Subcutaneous adipose tissue (tissue), 4 donors: Measurements from ENCODE around the gene SLIT3. TPM values are rescaled to one million over a fixed set of nuclear protein-coding genes. Genes with fewer than 3 reads are reported as not detected.

Source experiments
- total RNA-seq, 4 donors: library from RNA; depleted of rRNA; stranded (reverse); fragments of >200 nt; gene quantifications; one replicate each; pipeline ENCODE4 v1.1.0, GENCODE V29; 2016
- TF ChIP-seq, protein P1 (sequence below): fragments of 450-650 bp; IDR thresholded peaks from one replicate; pipeline ENCODE4 v1.5.1; 2016; ENCODE audit warnings: low read depth, mild to moderate bottlenecking, control low read depth, antibody characterized with exemption, moderate library complexity

SLIT3 gene
- total RNA-seq, 4 donors from 2014 or later: 48.1 to 163 (median 83.2) TPM

DNA sequence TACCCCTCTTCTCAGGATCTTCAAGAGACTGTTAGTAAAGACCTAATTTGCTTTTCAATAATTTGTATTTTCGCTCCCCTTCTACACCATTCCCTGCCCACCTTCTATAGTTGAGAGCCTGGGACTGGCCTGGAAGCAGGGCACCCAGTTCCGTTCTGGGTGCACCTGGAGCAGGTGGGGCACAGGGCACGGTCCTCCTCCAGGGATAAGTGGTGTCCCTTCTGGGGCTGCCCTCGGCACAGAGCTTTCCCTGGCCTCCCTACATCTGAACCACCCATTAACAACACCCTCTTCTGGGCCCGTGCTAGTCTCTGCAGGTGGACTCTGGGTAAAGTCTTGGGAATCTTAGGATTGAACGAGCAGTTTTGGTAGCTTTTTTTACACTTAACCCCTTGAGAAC is 628.9 kb downstream of the SLIT3 start:
- TF ChIP-seq, protein P1, sequence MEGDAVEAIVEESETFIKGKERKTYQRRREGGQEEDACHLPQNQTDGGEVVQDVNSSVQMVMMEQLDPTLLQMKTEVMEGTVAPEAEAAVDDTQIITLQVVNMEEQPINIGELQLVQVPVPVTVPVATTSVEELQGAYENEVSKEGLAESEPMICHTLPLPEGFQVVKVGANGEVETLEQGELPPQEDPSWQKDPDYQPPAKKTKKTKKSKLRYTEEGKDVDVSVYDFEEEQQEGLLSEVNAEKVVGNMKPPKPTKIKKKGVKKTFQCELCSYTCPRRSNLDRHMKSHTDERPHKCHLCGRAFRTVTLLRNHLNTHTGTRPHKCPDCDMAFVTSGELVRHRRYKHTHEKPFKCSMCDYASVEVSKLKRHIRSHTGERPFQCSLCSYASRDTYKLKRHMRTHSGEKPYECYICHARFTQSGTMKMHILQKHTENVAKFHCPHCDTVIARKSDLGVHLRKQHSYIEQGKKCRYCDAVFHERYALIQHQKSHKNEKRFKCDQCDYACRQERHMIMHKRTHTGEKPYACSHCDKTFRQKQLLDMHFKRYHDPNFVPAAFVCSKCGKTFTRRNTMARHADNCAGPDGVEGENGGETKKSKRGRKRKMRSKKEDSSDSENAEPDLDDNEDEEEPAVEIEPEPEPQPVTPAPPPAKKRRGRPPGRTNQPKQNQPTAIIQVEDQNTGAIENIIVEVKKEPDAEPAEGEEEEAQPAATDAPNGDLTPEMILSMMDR: no peak

- TF ChIP-seq, protein P1: no peak
Measured at GRCh38 chr5:168670881-168671575, 629.9 kb downstream of the SLIT3 start.

- TF ChIP-seq, protein P1: no peak
Measured at GRCh38 chr5:168669668-168670378, 631.1 kb downstream of the SLIT3 start.

GRCh38 chr5:168669156-168669555 is 631.8 kb downstream of the SLIT3 start:
- TF ChIP-seq, protein P1: no peak

- TF ChIP-seq, protein P1: no peak
Measured at GRCh38 chr5:168668078-168668477, 632.9 kb downstream of the SLIT3 start.

GRCh38 chr5:168667301-168667840 is 633.6 kb downstream of the SLIT3 start:
- TF ChIP-seq, protein P1: no peak

GRCh38 chr5:168666356-168666755 is 634.6 kb downstream of the SLIT3 start:
- TF ChIP-seq, protein P1: no peak
